Measurements from ENCODE around the gene ARHGAP33. TPM values are rescaled to one million over a fixed set of nuclear protein-coding genes. Genes with fewer than 3 reads are reported as not detected.

ARHGAP33 gene
- total RNA-seq, 2 donors from 2014 or later, result 1.3 to 1.4 TPM

- Histone ChIP-seq H3K9me3 (no peaks in the 10 kb centered on the region), H3K4me1 (peaks cover 0 to 44% of the 10 kb centered on the region in 2 donors), H3K27ac (peak within 1 kb of the TSS; percentile 82 to 87), H3K4me3 (peak within 1 kb of the TSS; percentile 88 to 94), H3K36me3 (peaks cover 15% of the 10 kb centered on the region), H3K27me3 (no peaks in the 10 kb centered on the region)
- peak; percentile 100 for DNase-seq (ENCODE audit: low spot score)
- TF ChIP-seq CTCF (IDR thresholded peaks at IDR 0.05), result no peak
Measured at GRCh38 chr19:35748106-35749020, 27.0 kb upstream of the ARHGAP33 start, which contains the start of gene LIN37. LIN37 (plus strand) TSS chr19:35748576; CDS start chr19:35748725, 149 bp downstream.

- no peaks in the 10 kb centered on the region for H3K9me3 ChIP-seq
- peaks cover 0 to 36% of the 10 kb centered on the region in 2 donors for H3K4me1 ChIP-seq
- no peak overlapping the region for H3K4me3 ChIP-seq
- no peak overlapping the region for H3K27ac ChIP-seq
- H3K27me3 ChIP-seq, result no peaks in the 10 kb centered on the region
- peaks cover 28% of the 10 kb centered on the region for H3K36me3 ChIP-seq
- no peak for DNase-seq (ENCODE audit: low spot score)
- TF ChIP-seq CTCF (IDR thresholded peaks at IDR 0.05), result no peak
Measured at GRCh38 chr19:35750167-35750566, 25.2 kb upstream of the ARHGAP33 start.

GRCh38 chr19:35751839-35752745 is 23.3 kb upstream of the ARHGAP33 start:
- Histone ChIP-seq H3K36me3 (peaks cover 28% of the 10 kb centered on the region), H3K9me3 (no peaks in the 10 kb centered on the region), H3K4me3 (no peak overlapping the region), H3K4me1 (peaks cover 0 to 44% of the 10 kb centered on the region in 2 donors), H3K27ac (no peak overlapping the region), H3K27me3 (no peaks in the 10 kb centered on the region)
- no peak for TF ChIP-seq CTCF (IDR thresholded peaks at IDR 0.05)
- DNase-seq (ENCODE audit: low spot score), result no peak

DNA sequence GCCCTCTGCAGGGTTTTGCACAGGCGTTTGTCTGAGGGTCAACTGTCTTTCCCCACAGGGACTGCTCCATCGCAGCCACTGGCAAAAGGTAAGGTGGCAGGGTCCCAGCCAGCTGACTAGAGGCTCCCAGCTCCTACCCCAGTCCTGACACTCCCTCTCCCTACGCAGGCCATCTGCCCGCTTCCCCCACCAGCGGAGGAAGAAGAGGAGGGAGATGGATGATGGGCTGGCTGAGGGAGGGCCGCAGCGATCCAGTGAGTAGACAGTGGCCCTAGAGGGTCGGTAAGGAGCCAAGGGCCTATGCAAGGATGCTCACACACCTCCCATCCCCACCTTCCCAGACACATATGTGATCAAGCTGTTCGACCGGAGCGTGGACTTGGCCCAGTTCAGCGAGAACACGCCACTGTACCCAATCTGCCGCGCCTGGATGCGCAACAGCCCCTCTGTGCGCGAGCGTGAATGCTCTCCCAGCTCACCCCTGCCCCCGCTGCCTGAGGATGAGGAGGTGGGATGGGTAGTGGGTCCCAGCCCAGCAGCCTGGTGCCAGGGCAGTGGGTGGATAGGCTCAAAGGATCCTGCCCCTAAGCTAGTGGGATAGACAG is 22.5 kb upstream of the ARHGAP33 start:
- Histone ChIP-seq H3K9me3 (no peaks in the 10 kb centered on the region), H3K27me3 (no peaks in the 10 kb centered on the region), H3K36me3 (peaks cover 28% of the 10 kb centered on the region), H3K4me1 (peaks cover 0 to 43% of the 10 kb centered on the region in 2 donors), H3K4me3 (no peak overlapping the region), H3K27ac (no peak overlapping the region)
- no peak for TF ChIP-seq CTCF (IDR thresholded peaks at IDR 0.05)
- DNase-seq (ENCODE audit: low spot score), result no peak

- DNase-seq (ENCODE audit: low spot score), result no peak
- no peaks in the 10 kb centered on the region for H3K27me3 ChIP-seq
- peaks cover 28% of the 10 kb centered on the region for H3K36me3 ChIP-seq
- no peak overlapping the region for H3K4me3 ChIP-seq
- no peak for TF ChIP-seq CTCF (IDR thresholded peaks at IDR 0.05)
- peaks cover 0 to 44% of the 10 kb centered on the region in 2 donors for H3K4me1 ChIP-seq
- no peaks in the 10 kb centered on the region for H3K9me3 ChIP-seq
- H3K27ac ChIP-seq, result peak overlapping the region; percentile 97 to 98
Measured at GRCh38 chr19:35753634-35754369, 21.6 kb upstream of the ARHGAP33 start.

All from right atrium auricular region (tissue), 2 donors.